DMS153 treated with DMSO at 0.1 percent for 48 hours (cell line): Measurements from ENCODE around the gene ZNF254.
"Not testable (repeated sequence)": the region's sequence is repeated elsewhere in the genome, so short reads cannot be mapped to it uniquely, and the experiment has no call there.

Source experiments
- DNase-seq: peaks from one replicate; lab custom pipeline; 2025; ENCODE audit not compliant: unreplicated experiment; lab: John Stamatoyannopoulos, UW

The ZNF254 gene

DNA sequence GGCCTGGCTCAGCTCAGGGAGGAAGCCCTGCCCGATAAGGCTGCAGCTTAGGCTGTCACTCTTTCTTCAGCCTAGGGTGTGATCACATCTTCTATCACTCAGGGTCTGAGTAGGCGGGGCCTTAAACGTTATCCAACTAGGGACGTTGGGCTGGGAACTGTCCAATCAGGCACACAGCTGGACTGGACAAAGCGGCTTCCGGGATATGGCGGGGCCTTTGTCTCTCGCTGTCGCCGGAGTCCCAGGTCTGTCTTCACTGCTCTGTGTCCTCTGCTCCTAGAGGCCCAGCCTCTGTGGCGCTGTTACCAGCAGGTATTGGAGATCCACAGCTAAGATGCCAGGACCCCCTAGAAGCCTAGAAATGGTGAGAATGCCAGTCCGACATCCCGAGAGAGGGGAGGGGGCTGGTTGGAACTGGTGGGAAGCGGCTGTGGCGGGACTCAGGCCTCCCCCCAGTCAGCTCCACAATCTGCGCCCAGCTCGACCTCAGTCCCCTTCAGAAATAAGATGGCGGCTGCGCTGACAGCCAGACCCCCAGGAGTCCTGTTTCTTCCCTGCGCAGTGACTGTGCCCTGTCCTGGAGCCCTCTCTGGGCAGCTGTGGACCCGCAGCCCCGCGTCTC lies at the start of gene ZNF254:
ZNF254 (plus strand) TSS at position 214 of the 622 bp plus-strand sequence; CDS start at position 335, 121 bp downstream.
- no peak for DNase-seq

DNA sequence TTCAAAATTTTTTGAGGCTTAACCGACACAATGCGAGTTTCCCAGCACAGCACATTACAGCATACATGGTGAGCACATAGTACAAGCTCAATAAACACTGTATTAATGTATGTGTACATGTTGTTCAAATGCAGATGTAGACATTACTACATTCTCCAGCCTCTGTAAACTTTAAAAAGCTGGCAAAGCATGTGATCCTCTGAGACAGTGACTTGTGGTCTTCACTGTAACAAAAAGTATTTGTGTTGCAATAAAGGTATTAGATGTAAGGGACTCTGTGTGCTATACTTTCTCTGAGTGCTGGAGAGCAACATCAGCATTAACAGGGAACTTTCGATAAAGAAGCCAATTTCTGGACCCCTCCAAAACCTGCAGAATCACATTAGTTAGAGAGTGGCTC lies 46.4 kb upstream of the ZNF254 start:
- no peak for DNase-seq

DNA sequence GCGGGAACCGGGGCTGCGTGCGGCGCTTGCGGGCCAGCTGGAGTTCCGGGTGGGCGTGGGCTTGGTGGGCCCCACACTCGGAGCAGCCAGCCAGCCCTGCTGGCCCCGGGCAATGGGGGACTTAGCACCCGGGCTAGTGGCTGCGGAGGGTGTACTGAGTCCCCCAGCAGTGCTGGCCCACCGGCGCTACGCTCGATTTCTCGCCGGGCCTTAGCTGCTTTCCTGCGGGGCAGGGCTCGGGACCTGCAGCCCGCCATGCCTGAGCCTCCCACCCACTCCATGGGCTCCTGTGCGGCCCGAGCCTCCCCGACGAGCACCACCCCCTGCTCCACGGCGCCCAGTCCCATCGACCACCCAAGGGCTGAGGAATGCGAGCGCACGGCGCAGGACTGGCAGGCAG lies 45.7 kb upstream of the ZNF254 start:
- not testable (repeated sequence) for DNase-seq

DNA sequence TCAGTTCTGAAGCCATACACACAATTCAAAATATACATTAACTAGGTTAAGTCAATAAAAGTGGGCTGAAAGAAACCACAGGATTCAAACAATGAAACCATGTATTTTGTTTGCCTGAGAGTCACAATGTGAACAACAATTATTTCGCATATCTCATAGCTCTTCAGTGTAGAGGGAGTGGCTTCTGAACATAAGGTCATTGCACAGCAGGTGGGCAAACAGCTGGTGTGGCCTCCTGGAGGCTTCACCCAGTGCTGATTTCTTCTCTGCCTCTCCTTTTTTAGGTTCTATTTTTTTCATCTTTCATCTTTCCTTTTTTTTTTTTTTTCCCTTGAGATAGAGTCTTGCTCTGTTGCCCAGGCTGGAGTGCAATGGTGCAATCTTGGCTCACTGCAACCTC lies 40.4 kb upstream of the ZNF254 start:
- DNase-seq = no peak

DNA sequence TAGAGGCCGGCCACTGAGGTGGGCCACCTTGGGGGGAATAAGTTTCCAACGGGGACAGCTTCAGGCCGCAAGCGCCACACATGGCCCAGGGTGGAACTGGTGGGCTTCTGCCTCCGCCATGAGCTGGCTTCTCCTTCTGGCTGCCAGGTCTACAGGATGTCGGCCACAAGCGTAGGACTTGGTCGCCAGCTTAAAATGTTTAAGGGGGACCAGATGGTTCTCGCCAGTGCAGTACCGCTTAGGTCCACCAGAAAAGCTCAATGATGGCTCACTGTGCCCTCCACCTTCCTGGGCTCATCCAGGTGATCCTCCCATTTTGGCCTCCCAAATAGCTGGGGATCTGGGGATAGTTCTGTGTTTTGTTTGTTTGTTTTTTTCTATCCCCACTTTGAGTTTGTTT lies 38.7 kb upstream of the ZNF254 start:
- DNase-seq = no peak

DNA sequence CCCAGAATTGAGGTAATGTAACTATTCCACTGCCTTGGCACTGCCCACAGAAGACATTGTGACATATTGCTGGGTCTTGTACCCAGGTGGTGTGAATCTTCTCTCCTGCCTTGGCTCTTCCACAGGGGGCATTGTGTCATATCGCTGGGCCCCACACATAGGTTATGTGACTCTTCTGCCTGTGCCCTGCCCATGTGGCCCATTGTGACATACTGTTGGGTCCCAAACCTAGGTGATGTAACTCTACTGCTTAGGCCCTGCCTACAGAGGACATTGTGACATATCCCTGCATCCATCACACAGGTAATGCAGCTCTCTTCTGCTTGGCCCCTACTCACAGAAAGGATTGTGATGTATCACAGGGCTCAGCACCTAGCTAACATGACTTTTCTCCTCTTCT lies 37.5 kb upstream of the ZNF254 start:
- no peak for DNase-seq

DNA sequence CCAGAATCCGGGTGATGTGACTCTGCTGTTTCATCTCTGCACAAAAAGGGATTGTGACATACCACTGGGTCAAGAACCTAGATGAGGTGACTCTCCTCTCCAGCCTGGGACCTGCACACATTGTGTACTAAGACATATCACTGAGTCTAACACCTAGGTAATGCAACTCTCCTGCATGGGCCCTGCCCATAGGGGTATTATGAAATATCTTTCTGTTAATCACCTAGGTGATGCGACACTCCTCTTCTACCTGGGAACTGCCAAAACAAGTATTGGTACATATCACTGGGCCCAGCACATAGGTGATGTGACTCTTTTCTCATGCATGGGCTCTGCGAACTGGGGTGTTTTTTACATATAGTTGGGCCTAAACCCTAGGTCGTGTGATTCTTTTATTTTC lies 35.5 kb upstream of the ZNF254 start:
- DNase-seq = no peak

DNA sequence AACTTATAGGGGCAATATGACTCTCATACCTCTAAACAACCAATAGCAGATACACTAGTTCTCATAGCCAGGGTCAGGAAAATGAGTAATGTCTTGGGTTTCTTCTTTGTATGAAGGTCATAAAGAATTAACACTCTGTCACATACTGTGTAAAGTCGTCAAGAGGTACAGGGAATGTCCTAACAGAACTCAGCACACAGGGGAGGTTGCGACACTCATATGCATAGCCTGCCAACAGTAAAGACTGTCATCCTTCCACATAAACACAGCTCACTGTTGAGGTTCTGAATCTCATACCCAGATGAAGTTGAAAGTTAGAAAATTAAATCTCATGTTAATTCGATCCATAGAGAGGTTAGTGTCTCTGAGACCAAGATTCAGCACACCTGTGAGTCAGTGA lies 34.2 kb upstream of the ZNF254 start:
- no peak for DNase-seq

DNA sequence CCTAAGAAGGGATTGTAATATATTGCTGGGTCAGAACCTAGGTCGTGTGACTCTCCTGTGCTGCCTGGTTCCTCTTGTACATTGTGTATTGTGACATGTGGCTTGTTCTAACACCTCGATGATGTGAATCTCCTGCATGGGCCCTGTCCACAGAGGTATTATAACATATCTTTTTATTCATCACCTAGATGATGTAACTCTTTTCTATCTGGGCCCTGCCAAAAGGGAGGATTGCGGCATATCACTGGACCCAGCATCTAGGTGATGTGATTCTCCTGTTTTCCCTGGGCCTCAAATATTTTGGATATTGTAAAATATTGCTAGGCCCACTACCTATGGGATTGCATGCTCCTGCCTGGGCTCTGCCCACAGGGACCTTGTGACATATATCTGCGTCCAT lies 33.4 kb upstream of the ZNF254 start:
- no peak for DNase-seq

DNA sequence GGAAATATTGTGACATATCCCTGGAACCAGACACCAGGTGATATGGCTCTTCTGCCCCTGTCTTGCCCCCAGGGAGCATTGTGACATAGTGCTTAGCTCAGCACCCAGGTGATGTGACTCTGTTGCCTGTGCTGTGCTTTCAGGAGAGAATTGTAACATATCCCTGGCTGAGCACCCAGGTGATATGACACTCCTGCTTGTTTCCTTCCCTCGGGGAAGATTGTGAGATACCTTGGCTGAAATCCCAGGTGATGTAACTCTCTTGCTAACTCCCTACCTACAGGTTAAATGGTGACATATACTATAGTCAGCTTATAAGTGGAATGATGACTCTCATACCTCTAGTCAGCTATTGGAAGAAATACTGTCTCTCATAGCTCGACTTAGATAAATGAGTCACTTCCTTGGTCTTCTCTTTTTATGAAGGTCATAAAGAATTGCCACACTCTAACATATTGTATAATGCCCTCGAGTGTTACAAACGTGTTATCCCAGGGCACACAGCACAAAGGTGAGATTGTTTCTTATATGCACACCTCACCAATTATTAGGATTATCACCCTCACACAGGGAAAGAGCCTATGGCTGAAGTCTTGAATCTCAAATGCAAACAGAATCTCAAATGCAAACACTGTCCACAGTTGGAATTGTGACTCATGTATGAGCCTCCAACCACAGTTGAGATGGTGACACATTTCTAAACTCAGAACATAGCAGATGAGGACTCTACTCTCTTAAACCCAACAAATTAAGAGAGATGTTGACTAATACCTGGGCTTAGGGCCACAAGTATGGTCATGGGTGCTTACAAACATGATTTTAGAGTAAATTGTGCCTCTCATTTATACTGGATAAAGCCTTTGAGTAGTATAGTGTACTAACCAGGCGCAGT lies 32.7 kb upstream of the ZNF254 start:
- DNase-seq = no peak

DNA sequence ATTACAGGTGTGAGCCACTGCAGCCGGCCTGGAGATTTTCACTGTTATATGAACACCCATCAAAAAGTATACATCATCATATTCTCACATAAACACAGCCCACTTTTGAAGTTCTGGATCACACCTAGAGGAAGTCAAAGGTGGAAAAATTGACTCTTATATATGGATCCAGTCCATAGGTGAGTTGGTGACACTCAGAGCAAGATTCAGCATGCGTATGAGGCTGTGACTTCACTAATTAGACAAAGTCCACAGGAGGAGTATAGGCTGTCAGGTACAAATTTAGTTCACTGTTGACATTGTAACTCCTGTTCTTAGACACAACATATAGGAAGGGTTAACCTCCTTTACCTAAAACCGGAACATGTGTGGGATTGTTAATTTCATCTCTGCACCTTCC lies 31.4 kb upstream of the ZNF254 start:
- DNase-seq = no peak

DNA sequence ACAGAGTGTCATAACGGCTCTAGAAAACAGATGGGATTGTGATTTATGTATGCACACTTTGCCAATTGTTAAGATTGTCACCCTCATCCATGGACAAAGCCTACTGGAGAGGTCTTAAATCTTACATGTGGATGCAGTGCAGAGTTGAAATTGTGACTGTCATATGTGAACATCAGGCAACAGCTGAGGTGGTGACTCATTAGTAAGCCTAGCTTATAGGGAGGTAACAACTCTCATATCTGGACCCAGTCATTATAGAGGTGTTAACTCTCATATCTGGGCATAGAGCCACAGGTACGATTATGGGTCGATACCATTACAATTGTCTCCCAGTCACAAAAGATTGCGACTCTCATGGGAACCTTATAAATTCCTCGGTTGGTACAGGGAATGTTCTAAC lies 29.8 kb upstream of the ZNF254 start:
- no peak for DNase-seq

DNA sequence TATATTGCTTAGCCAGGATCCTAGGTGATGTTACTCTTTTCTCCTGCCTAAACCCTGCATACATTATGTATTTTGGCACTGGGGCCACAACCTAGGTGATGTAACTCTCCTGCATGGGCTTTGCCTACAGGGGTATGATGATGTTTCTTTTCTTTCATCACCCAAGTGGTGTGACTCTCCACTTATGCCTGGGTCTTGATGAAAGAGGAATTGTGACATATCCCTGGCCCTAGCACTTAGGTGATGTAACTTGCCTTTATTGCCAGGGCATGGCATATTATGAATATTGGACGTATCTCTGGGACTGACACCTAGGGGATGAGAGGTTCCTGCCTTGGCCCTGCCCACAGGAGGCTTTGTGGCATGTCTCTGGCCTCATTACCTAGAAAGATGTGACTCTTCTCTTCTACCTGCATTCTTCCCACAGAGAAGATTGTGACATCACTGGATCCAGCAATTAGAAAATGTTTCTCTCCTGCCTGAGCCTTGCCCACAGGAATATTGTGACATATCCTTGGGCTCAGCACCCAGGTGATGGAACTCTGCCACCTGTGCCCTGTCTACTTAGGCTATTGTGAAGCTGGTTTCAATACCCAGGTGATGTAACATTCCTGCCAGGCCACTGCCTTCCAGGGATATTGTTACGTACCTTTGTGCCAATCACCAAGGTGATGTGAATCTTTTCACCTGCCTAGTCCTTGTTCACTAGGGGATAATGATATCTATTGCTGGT lies 27.3 kb upstream of the ZNF254 start:
- DNase-seq = no peak

DNA sequence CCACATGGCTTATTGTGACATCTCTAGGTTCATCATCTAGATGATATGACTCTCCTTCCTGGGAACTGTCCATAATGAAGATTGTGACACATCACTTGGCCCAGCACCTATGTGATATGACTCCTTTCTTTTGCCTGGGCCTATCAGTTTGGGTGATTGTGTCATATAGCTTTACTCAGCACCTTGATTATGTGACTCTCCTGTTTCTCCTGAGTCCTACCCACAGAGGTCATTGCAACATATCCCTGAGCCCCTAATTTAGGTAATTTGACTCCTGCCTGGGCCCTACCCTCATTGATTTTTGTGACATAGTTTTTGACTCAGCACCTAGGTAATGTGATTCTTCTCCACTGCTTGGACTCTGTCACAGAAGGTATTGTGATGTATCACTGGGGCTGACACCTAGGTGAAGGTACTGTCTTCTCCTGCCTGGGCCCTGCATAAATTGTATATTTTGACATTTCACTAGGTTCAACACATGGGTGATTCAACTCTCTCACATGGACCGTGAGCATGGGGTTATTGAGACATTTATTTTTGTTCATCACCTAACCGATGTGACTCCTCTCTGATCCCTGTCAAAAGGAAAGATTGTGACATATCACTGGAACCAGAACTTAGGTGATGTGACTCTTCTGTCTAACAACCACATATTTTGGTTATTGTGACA lies 26.2 kb upstream of the ZNF254 start:
- DNase-seq = no peak

DNA sequence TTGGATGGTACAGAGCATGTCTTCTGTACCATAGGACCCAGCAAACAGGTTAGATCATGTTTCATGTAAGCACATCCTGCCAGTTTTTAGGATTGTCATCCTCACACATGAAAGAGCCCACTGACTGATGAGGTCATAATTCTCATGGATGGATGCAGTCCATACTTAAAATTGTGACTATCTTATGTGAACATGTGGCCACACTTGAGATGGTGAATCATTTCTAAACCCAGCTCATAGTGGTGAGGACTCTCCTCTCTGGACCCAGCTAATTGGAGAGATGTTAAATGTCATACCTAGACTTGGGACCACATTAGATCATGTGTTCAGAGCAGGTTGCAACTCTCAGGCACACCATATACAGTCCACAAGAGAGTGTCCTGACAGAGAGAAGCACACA lies 24.8 kb upstream of the ZNF254 start:
- DNase-seq = no peak

DNA sequence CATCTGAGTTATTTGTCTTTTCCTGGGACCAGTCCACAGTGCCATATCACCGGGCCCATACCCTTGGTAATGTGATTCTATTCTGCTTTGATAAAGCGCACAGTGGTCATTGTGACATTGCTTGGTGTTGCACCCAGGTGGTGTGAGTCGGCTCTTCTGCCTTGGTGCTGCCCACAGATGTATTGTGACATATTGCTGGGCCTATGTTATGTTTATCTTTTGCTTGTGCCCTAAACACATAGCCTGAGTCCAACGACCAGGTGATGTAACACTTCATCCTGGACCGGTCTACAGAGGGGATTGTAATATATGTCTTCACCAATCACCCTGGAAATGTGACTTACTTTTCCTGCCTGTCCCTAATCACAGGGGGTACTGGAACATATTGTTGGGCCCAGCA lies 23.7 kb upstream of the ZNF254 start:
- no peak for DNase-seq

DNA sequence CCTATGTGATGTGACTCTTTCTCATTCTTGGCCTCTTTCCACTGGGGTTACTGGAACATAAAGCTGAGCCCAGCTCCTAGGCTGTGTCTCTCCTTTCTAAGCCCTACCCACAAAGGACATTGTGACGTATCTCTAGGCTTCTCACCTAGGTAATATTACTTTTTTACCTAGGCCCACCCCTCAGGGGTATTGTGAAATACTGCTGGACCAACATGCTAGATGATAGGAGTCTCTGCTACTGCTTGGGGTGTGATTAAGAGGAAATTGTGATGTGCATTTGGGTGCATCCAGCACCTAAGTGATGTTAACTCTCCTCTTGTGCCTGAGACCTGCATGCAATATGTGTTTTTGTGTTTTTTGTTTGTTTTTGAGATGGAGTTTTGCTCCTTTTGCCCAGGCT lies 22.8 kb upstream of the ZNF254 start:
- no peak for DNase-seq

DNA sequence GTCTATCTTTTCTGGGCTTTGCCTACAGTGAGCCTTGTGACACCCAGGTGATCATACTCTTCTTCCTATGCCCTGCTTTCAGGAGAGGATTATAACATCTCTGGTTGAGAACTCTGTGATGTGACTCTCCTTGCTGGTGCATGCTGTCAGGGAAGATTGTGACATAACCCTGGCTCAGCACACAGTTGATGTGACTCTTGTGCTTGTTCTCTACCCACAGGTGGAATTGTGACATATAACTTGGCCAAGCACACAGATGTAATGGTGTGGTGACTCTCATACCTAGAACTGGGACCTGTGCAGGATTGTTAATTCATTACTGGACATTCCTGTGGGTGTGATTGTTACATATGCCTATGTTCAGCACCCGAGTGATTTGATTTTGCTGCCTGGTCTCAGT lies 21.7 kb upstream of the ZNF254 start:
- DNase-seq = no peak

DNA sequence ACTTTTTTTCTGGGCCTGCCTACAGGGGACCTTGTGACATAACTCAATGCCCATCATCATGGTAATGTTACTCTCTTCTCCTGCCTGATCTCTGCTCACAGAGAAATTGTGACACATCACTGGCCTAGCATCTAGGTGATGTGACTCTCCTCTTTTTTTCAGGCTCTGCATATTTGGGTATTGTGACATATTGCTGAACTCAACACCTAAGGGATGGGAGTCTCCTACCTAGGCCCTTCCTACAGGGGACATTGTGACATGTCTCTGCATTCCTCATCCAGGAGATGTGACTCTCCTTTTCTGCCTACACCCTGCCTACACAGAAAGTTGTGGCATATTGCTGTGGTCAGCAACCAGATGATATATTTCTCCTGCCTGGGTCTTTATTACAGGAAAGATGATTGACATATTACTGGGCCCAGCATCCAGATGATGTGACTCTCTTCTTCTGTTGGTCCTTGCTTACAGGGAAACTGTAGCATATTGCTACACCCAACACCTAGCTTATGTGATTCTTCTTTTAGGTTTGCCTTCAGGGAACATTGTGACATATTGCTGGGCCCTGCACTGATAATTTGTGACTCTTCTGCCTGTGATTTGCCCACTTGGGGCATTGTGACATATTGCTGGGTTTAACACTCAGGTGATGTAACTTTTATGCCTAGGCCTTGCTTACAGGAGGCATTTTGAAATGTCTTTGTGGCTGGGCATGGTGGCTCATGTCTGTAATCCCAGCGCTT lies 21.0 kb upstream of the ZNF254 start:
- DNase-seq = no peak

DNA sequence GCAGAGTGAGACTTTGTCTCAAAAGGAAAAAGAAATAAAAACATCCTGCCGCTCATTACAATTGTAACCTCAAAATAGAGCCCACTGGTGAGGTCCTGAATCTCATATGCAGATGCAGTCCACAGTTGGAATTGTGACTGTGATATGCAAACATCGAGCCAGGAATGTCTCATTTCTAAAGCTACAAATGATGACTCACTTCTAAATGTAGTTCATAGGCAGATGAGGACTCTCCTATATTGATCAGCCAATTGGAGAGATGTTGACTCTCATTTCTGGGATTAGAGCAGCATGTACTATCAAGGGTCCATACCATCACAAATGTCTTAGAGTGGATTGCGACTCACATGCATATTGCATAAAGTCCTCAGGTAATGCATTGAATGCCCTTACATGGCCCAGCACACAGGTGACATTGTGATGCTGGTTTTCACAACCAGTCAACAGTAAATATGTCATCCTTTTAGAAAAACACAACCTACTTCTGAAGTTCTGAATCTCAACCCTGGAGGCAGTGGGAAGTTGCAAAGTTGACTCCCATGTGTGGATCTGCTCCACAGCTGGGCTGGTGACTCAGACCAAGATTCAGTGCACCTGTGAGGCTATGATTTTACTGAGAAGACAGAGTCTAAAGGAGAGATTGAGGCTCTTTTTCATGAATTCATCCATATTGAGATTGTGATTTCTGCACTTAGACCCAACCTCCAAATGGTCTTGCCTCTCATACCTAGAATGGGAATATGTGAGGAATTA lies 16.9 kb upstream of the ZNF254 start:
- no peak for DNase-seq
